Measurements from ENCODE around the gene TAP2.
A peak's percentile ranks its signal among the peaks of the same experiment; 100 is the strongest.

TAP2 gene

DNA sequence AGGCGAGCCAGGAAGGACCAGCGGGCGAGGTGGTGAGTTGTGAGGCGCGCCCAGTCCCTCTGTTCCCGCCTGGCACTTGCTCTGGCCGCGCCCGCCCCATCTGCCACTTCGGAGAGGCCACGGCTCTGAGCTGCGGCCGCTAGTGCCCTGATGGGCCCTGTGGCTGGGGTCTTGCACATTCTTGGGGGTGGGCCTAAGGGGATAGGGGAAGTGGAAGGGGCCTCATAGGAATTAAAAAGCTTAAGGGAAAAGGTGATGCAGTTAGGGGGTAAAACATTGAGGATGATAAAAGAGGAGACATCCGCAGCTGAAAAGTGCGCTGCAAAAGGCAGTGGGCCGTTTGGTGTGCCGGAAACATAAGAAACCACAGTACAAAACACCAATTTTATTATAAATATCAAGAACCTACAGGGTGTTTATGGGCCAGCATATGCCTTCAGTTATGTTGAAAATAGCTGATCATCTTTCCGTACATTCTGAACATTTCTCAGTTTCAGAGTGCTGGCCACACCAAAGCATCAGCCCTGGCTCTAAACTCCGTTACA, 6.4 kb upstream of the TAP2 start:
- Histone ChIP-seq H3K4me1 (ENCODE audit: control insufficient read depth, insufficient read depth, low read length, unreplicated experiment) (peaks cover 21% of the 10 kb centered on the region), H2AFZ (ENCODE audit: low read length, unreplicated experiment) (no peak overlapping the region), H3K27ac (ENCODE audit: low read depth, low read length) (0 out of 2 replicates have a peak overlapping the region, but pooled peaks have one; percentile 5), H3K79me2 (ENCODE audit: control insufficient read depth, insufficient read depth, low read length, unreplicated experiment) (peaks cover 34% of the 10 kb centered on the region), H3K36me3 (ENCODE audit: insufficient read depth, low read length) (peaks cover 45% of the 10 kb centered on the region), H3K27me3 (ENCODE audit: insufficient read depth, low read length) (no peaks in the 10 kb centered on the region), H3K4me3 (ENCODE audit: low read depth, low read length) (peak overlapping the region; percentile 95)

DNA sequence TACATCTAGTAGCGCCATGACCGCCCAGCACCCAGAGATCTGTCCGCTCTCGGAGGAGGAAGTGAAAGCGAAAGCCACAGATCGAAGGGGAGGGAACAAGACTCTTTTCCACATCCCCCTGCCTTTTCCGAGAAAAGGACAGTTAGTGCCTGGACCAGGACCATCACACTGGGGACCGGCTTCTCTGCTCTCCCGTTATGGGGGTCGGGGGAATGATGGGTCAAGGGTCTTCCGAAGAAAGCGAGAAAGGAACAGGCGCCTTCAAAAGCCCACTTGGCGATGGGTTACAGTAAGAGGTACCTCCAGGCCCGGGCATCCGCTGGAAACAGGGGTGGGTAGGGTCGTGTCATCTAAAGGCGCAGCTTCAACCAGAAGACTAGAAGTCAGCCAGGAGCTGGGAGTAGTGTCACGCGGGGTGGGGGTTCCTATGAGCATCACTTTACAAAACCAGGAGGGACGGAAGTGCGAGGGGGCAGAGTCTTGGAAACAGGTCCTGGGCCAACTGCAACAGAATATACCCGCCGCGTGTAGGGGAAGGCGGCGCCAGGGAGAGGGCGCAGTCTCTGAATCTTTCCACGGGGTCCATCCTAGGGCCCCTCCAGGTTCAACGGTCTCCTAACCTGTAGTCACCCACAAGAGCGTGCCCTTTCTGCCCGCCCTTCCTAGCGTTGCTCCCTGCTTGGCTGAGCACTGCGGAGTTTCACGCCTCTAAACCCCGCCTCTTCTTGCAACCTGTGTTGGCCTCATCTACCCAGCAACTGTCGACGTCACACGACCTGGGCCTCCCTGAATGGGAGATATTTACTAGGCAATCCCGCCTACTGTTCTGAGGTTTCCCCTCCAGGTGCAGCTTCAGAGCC, 5.7 kb upstream of the TAP2 start, which contains the start of gene PSMB8:
PSMB8 (minus strand) TSS at position 69 of the 860 bp plus-strand sequence; CDS start at position 18, 51 bp downstream.
- H3K36me3 ChIP-seq (ENCODE audit: insufficient read depth, low read length) = peaks cover 44% of the 10 kb centered on the region
- peak within 1 kb of the TSS; percentile 95 for H3K4me3 ChIP-seq (ENCODE audit: low read depth, low read length)
- H3K4me1 ChIP-seq (ENCODE audit: control insufficient read depth, insufficient read depth, low read length, unreplicated experiment) = peaks cover 21% of the 10 kb centered on the region
- H3K27me3 ChIP-seq (ENCODE audit: insufficient read depth, low read length) = no peaks in the 10 kb centered on the region
- peaks cover 32% of the 10 kb centered on the region for H3K79me2 ChIP-seq (ENCODE audit: control insufficient read depth, insufficient read depth, low read length, unreplicated experiment)
- H2AFZ ChIP-seq (ENCODE audit: low read length, unreplicated experiment) = peak within 1 kb of the TSS; percentile 54
- peak within 1 kb of the TSS; percentile 87 for H3K27ac ChIP-seq (ENCODE audit: low read depth, low read length)

DNA sequence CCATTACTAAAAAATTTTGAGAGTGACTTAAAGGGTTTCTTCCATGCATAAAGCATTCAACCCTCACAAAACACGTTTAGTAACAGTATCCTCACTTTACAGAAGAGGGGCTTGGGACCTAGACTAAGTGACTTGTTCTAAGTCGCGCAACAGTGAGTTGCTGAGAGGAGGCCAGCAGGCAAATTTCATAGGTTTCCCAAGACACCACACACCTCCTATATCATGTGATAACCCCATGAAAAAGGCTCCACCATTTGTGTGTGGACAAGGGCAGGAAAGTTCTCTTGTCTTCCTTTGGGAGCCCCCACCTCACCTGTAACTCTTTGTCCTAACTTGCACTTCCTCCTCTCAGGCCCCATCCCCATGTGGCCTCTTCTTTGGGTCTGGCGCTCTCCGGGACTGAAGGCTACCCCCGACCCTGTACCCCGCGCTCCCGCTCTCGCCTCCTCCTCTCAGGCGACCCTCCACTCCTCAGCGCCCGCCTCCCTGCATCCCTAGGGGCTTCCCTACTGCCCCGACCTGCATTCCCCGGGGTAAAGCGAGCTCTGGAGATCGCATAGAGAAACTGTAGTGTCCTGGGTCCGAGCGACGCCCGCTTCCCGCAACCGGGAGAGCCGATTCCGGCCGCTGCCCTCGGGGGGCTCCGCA, 4.9 kb upstream of the TAP2 start:
- Histone ChIP-seq H3K79me2 (ENCODE audit: control insufficient read depth, insufficient read depth, low read length, unreplicated experiment) (peaks cover 32% of the 10 kb centered on the region), H3K27ac (ENCODE audit: low read depth, low read length) (peak overlapping the region; percentile 87), H2AFZ (ENCODE audit: low read length, unreplicated experiment) (peak overlapping the region; percentile 20), H3K36me3 (ENCODE audit: insufficient read depth, low read length) (peaks cover 37% of the 10 kb centered on the region), H3K4me1 (ENCODE audit: control insufficient read depth, insufficient read depth, low read length, unreplicated experiment) (peaks cover 21% of the 10 kb centered on the region), H3K4me3 (ENCODE audit: low read depth, low read length) (peak overlapping the region; percentile 95), H3K27me3 (ENCODE audit: insufficient read depth, low read length) (no peaks in the 10 kb centered on the region)

DNA sequence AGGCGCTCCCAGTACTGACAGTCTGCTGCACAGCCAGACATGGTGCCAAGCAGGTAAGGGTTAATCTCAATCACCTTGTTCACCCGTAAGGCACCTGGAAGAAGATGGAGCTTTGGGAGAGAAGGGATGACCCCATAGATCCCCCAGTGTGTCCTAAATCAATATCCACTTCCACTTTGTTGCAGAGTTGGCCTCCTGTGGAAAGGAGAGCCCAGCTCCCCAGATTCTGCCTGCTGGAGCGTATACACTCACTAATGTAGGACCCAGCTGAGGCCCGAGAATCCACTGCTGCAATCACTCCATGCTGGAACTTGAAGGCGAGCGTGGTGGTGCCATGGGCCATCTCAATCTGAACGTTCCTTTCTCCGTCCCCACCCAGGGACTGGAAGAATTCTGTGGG, 4.2 kb upstream of the TAP2 start:
- H3K4me3 ChIP-seq (ENCODE audit: low read depth, low read length) = peak overlapping the region; percentile 95
- no peaks in the 10 kb centered on the region for H3K27me3 ChIP-seq (ENCODE audit: insufficient read depth, low read length)
- H3K27ac ChIP-seq (ENCODE audit: low read depth, low read length) = no peak overlapping the region
- H2AFZ ChIP-seq (ENCODE audit: low read length, unreplicated experiment) = no peak overlapping the region
- peaks cover 33% of the 10 kb centered on the region for H3K79me2 ChIP-seq (ENCODE audit: control insufficient read depth, insufficient read depth, low read length, unreplicated experiment)
- H3K36me3 ChIP-seq (ENCODE audit: insufficient read depth, low read length) = peaks cover 31% of the 10 kb centered on the region; the same call in 1 of the 2 replicates
- peaks cover 21% of the 10 kb centered on the region for H3K4me1 ChIP-seq (ENCODE audit: control insufficient read depth, insufficient read depth, low read length, unreplicated experiment)

DNA sequence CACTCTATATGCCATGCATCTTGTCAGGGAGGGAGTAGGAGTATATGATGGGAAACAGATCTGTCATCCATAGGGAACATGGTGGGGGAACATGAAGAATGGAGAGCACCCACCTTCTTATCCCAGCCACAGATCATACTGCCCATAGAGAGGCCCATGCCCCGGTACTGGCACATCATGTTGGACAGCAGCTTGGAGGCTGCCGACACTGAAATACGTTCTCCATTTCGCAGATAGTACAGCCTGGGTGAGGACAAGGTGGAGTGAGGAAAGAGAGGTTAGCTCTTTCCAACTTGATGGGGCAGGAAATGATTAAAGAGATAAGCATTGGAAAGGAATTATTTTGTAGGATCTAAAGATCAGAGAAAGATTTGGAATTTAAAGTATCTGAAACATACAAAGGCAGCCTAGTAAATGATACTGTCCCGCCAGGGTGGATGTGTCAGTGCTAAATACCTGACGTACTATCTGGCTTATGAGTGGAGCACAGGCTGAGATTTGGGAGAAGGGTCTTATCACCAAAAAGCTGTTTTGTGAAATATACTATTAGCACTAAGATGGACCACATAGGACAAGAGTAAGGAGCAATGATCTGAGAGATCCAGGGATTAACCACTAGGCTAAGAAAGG, 3.6 kb upstream of the TAP2 start:
- H3K36me3 ChIP-seq (ENCODE audit: insufficient read depth, low read length) = peaks cover 25% of the 10 kb centered on the region; the same call in 1 of the 2 replicates

DNA sequence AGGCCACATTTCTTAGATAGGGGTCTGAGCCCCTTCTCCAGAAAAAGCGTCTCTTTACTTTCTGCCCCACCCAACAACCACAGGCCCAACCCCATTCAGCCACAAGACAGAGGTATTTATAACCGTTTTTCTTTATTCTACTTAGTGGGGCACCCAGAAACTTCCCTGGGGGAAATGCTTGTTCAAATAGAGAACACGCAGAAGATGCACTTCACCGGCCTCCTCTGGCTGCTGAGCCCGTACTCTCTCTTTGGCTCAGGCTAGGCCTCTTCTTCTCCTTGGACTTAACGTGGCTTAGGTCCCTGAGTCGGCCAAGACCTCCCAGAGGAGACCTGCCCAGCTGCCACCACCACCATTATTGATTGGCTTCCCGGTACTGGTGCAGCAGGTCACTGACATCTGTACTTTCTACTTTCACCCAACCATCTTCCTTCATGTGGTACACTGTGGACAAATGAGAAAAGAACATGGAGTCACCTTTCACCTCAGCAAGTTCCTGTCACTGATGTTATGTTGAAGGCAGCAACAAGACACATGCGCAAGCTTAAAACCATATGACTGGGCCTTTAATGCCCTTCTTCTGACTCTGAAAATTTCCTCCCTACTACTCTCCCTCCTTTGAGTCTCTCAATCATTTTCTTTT, 2.2 kb upstream of the TAP2 start:
- Histone ChIP-seq H3K4me3 (ENCODE audit: low read depth, low read length) (no peak overlapping the region), H3K79me2 (ENCODE audit: control insufficient read depth, insufficient read depth, low read length, unreplicated experiment) (peaks cover 44% of the 10 kb centered on the region), H3K27me3 (ENCODE audit: insufficient read depth, low read length) (no peaks in the 10 kb centered on the region), H2AFZ (ENCODE audit: low read length, unreplicated experiment) (no peak overlapping the region), H3K4me1 (ENCODE audit: control insufficient read depth, insufficient read depth, low read length, unreplicated experiment) (peaks cover 32% of the 10 kb centered on the region), H3K27ac (ENCODE audit: low read depth, low read length) (no peak overlapping the region), H3K36me3 (ENCODE audit: insufficient read depth, low read length) (peaks cover 14% of the 10 kb centered on the region; the same call in 1 of the 2 replicates)

More for the DNA sequence above, 3.6 kb upstream of the TAP2 start:
- Histone ChIP-seq H3K27me3 (ENCODE audit: insufficient read depth, low read length) (no peaks in the 10 kb centered on the region), H3K27ac (ENCODE audit: low read depth, low read length) (no peak overlapping the region), H3K4me3 (ENCODE audit: low read depth, low read length) (peak overlapping the region; percentile 95), H3K79me2 (ENCODE audit: control insufficient read depth, insufficient read depth, low read length, unreplicated experiment) (peaks cover 37% of the 10 kb centered on the region), H2AFZ (ENCODE audit: low read length, unreplicated experiment) (no peak overlapping the region), H3K4me1 (ENCODE audit: control insufficient read depth, insufficient read depth, low read length, unreplicated experiment) (peaks cover 27% of the 10 kb centered on the region)

DNA sequence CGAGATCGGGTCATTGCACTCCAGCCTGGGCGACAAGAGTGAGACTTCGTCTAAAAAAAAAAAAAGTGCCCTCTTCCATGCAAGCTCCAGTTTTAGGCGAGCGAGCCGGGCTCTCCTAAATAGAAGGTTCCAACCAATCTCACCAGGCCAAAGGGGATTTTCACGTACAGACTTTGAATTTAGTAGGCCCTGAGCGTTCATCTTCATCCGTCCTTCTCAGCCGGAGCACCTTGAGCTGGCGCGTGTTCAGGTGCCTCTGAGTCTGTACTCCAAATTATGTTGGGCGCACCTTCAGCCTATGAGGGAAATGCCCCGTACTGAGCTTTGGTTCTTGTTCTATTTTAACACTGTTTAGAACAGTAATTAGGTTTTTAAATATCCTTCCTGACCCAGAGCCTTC, 817 bp upstream of the TAP2 start:
- Histone ChIP-seq H3K4me1 (ENCODE audit: control insufficient read depth, insufficient read depth, low read length, unreplicated experiment) (peaks cover 25% of the 10 kb centered on the region), H3K4me3 (ENCODE audit: low read depth, low read length) (no peak overlapping the region), H3K36me3 (ENCODE audit: insufficient read depth, low read length) (peaks cover 16% of the 10 kb centered on the region; the same call in 1 of the 2 replicates), H3K27ac (ENCODE audit: low read depth, low read length) (no peak overlapping the region), H3K79me2 (ENCODE audit: control insufficient read depth, insufficient read depth, low read length, unreplicated experiment) (peaks cover 48% of the 10 kb centered on the region), H3K27me3 (ENCODE audit: insufficient read depth, low read length) (no peaks in the 10 kb centered on the region), H2AFZ (ENCODE audit: low read length, unreplicated experiment) (no peak overlapping the region)

DNA sequence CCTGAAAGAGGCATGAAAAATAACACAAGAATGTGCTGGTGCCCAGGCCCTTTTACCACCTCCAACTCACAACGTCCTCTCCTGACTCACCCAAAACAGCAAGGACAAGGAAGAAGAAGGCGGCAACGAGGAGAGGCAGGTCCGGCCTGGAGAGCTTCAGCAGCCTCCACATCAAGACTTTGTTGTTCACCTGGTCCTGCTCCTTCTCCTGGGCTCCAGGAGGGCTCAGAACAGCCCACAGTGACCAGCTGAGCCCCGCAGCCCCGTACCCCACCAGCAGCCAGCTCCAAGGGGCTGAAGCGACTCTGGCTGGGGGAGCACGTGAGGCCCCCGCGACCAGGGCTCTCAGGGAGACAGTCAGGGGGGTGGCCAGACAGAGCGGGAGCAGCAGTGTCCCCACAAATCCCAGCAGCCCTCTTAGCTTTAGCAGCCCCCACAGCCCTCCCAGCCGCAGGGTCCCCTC, 857 bp downstream of the TAP2 start:
- H2AFZ ChIP-seq (ENCODE audit: low read length, unreplicated experiment) = peak overlapping the region; percentile 36
- H3K4me3 ChIP-seq (ENCODE audit: low read depth, low read length) = peak overlapping the region; percentile 89
- peaks cover 22% of the 10 kb centered on the region; the same call in 1 of the 2 replicates for H3K36me3 ChIP-seq (ENCODE audit: insufficient read depth, low read length)
- peaks cover 33% of the 10 kb centered on the region for H3K79me2 ChIP-seq (ENCODE audit: control insufficient read depth, insufficient read depth, low read length, unreplicated experiment)
- H3K27me3 ChIP-seq (ENCODE audit: insufficient read depth, low read length) = no peaks in the 10 kb centered on the region
- H3K4me1 ChIP-seq (ENCODE audit: control insufficient read depth, insufficient read depth, low read length, unreplicated experiment) = peaks cover 22% of the 10 kb centered on the region
- peak overlapping the region; percentile 70; the same call in 1 of the 2 replicates for H3K27ac ChIP-seq (ENCODE audit: low read depth, low read length)

DNA sequence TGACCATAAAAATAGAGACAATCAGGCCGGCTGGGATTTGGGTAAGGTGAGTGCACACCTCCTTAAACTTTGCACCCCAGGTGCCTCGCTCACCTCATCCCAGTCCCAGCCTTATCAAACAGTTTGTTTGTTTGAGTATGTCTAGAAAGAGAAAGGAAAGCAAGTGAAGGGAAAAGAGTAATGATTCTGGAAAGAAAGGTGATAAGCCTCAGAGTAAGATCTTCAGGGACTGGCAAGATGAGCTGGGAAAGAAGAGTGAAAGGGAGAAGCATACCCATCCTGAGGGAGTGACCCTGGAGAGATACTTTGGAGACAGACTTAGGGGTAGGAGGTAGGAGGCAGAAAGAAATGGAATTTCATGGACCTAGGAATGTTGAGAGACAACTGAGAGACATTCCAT, 1.7 kb downstream of the TAP2 start:
- peak overlapping the region; percentile 89 for H3K4me3 ChIP-seq (ENCODE audit: low read depth, low read length)
- no peak overlapping the region for H3K27ac ChIP-seq (ENCODE audit: low read depth, low read length)
- H2AFZ ChIP-seq (ENCODE audit: low read length, unreplicated experiment) = no peak overlapping the region
- peaks cover 16% of the 10 kb centered on the region; the same call in 1 of the 2 replicates for H3K36me3 ChIP-seq (ENCODE audit: insufficient read depth, low read length)
- no peaks in the 10 kb centered on the region for H3K27me3 ChIP-seq (ENCODE audit: insufficient read depth, low read length)
- H3K79me2 ChIP-seq (ENCODE audit: control insufficient read depth, insufficient read depth, low read length, unreplicated experiment) = peaks cover 25% of the 10 kb centered on the region
- H3K4me1 ChIP-seq (ENCODE audit: control insufficient read depth, insufficient read depth, low read length, unreplicated experiment) = peaks cover 14% of the 10 kb centered on the region

Data from ACC112 (cell line).